Erythroblast (primary cell): ENCODE results near the gene ATP1A4.

ENCODE experiments used
- GATA1 ChIP-seq: IDR thresholded peaks from 2 replicates; pipeline ENCODE4 v1.6.1; 2011; ENCODE audit warnings: low read depth, mild to moderate bottlenecking, control low read depth, low read length, moderate library complexity
- POLR2A ChIP-seq: IDR thresholded peaks from 2 replicates; pipeline ENCODE4 v1.6.1; 2011; ENCODE audit warnings: mild to moderate bottlenecking, low read length

GRCh38 chr1:160189649-160190625 is 38.5 kb downstream of the ATP1A4 start, which contains the start of gene CASQ1:
- TF ChIP-seq POLR2A = no peak
- no peak for TF ChIP-seq GATA1
